ENCODE data around the gene JAG1.

The JAG1 gene

GRCh38 chr20:10657453-10657852 lies 16.3 kb downstream of the JAG1 start:
- no peak for TF ChIP-seq MAX (IDR thresholded peaks at IDR 0.05; ENCODE audit: low read depth, low read length)
- no peak for TF ChIP-seq POLR2A (IDR thresholded peaks at IDR 0.05; ENCODE audit: extremely low read depth, insufficient read length)
- TF ChIP-seq CTCF (IDR thresholded peaks at IDR 0.05; ENCODE audit: low read depth, low read length) = no peak
- no peak for TF ChIP-seq MYC (IDR thresholded peaks at IDR 0.05; ENCODE audit: low read depth, low read length)
- no peak overlapping the region for H3K4me3 ChIP-seq (ENCODE audit: low read depth, low read length)
- no peak for DNase-seq (ENCODE audit: low read depth)

- DNase-seq (ENCODE audit: low read depth) = no peak
- H3K4me3 ChIP-seq (ENCODE audit: low read depth, low read length) = no peak overlapping the region
Measured at GRCh38 chr20:10655720-10656669, 17.8 kb downstream of the JAG1 start.

GRCh38 chr20:10654630-10655029 lies 19.2 kb downstream of the JAG1 start:
- TF ChIP-seq MYC (IDR thresholded peaks at IDR 0.05; ENCODE audit: low read depth, low read length) = no peak
- no peak for TF ChIP-seq MAX (IDR thresholded peaks at IDR 0.05; ENCODE audit: low read depth, low read length)
- no peak for TF ChIP-seq POLR2A (IDR thresholded peaks at IDR 0.05; ENCODE audit: extremely low read depth, insufficient read length)
- no peak for TF ChIP-seq CTCF (IDR thresholded peaks at IDR 0.05; ENCODE audit: low read depth, low read length)
- H3K4me3 ChIP-seq (ENCODE audit: low read depth, low read length) = no peak overlapping the region
- no peak for DNase-seq (ENCODE audit: low read depth)

More at GRCh38 chr20:10655720-10656669, 17.8 kb downstream of the JAG1 start:
- TF ChIP-seq POLR2A (IDR thresholded peaks at IDR 0.05; ENCODE audit: extremely low read depth, insufficient read length) (no peak), MYC (IDR thresholded peaks at IDR 0.05; ENCODE audit: low read depth, low read length) (no peak), MAX (IDR thresholded peaks at IDR 0.05; ENCODE audit: low read depth, low read length) (no peak), CTCF (IDR thresholded peaks at IDR 0.05; ENCODE audit: low read depth, low read length) (no peak)

GRCh38 chr20:10654250-10654610 lies 19.6 kb downstream of the JAG1 start:
- no peak for DNase-seq (ENCODE audit: low read depth)
- no peak overlapping the region for H3K4me3 ChIP-seq (ENCODE audit: low read depth, low read length)
- TF ChIP-seq POLR2A (IDR thresholded peaks at IDR 0.05; ENCODE audit: extremely low read depth, insufficient read length) (no peak), MYC (IDR thresholded peaks at IDR 0.05; ENCODE audit: low read depth, low read length) (no peak), CTCF (IDR thresholded peaks at IDR 0.05; ENCODE audit: low read depth, low read length) (no peak), MAX (IDR thresholded peaks at IDR 0.05; ENCODE audit: low read depth, low read length) (no peak)

GRCh38 chr20:10653599-10654249 lies 20.1 kb downstream of the JAG1 start:
- no peak overlapping the region for H3K4me3 ChIP-seq (ENCODE audit: low read depth, low read length)
- TF ChIP-seq MYC (IDR thresholded peaks at IDR 0.05; ENCODE audit: low read depth, low read length) (no peak), CTCF (IDR thresholded peaks at IDR 0.05; ENCODE audit: low read depth, low read length) (no peak), MAX (IDR thresholded peaks at IDR 0.05; ENCODE audit: low read depth, low read length) (no peak), POLR2A (IDR thresholded peaks at IDR 0.05; ENCODE audit: extremely low read depth, insufficient read length) (no peak)
- no peak for DNase-seq (ENCODE audit: low read depth)

All from NB4 (cell line).